Measurements from ENCODE around the gene NAP1L4. TPM values are rescaled to one million over a fixed set of nuclear protein-coding genes. Genes with fewer than 3 reads are reported as not detected.
"Not testable (repeated sequence)": the region's sequence is repeated elsewhere in the genome, so short reads cannot be mapped to it uniquely, and the experiment has no call there.

The NAP1L4 gene
- total RNA-seq, 1 donor from 2014 or later = 301 TPM

DNA sequence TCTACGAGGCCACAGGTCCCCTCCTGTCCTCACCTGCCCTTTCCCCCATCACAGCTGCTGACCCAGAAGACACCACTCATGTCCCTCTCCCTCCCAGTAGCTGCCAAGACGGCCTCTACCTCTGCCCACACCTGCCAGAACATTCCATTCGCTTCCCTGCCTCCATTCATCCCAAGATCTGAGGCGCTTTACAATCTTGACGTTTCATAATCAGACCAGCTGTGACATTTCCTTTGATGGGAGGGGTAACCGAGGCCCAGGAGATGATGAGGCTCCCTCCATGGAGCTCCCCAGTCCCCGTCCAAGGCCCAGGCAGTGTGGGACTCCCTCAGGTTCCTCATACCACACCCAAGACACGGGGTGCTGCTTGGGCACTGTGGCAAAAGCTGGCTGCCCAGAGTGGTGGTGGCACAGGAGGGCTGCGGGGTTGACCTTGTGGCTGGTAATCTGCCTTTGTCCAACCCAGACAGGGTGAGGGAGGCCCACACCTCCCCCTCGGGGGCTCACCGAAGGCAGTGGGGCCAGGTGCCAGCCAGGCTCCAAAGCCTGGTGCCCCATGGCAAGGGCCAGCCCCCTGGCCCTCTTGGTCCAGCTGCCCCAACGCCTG is 80.2 kb downstream of the NAP1L4 start:
- intact Hi-C loops (cut with micrococcal nuclease) = no loop called here

DNA sequence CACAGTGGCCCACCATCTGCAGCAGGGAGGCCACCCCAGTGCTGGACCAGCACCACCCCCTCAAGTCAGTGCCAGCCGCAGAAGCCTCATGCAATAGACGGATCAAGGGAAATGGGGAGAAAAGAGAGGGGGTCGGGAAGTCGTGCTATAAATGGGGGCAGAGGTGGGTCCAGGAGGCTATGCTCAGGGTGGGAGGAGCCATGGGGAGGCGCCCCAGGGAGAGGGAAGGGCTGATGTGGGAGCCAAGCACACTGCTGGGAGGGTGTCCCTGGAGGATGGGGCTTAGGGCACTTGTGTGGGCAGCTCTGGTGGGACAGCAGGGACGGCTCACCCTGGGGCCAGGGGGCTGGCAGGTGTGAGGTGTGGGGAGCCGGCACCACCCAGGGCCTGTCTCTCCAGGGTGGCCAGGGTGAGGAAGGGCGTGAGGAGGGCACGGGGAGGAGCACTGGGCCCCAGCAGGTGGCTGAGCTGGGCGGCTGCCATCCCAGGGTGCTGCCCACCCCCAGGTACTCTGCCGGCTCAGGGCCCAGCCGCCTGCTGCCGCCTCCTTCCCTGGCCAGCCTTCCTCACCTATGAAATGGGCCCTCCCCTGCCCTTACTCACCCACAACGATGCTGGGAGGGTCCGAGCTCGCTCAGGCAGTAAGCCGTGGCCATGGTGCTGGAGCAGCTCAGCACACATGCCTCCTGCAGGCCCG is 80.9 kb downstream of the NAP1L4 start:
- intact Hi-C loops (cut with micrococcal nuclease) = no loop called here

DNA sequence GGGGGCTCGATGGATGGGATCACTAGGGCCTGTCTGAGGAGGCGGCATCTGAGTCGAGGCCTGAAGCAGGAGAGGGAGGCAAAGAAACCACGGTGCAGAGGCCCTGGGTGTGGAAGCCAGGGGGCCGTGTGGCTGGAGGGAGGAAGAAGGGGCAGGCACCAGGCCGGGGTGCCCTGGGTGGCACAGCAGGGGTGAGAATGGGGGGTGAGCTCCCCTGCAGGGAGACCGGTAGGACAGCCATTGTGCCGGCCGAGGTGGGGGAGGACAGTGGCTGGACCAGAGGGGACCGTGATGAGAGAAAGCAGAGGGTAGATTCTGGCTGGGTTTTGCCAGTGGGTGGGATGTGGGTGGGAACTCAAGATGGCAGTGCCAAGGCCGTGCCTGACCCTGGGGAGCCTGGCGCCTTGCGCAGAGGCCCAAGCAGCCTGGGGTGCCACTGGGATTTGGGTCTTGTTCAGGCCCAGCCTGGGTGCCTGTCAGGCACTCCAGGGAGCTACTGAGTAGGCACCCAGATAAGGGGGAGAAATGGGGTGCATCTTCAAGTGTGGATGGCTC is 81.7 kb downstream of the NAP1L4 start:
- intact Hi-C loops (cut with micrococcal nuclease) = no loop called here

DNA sequence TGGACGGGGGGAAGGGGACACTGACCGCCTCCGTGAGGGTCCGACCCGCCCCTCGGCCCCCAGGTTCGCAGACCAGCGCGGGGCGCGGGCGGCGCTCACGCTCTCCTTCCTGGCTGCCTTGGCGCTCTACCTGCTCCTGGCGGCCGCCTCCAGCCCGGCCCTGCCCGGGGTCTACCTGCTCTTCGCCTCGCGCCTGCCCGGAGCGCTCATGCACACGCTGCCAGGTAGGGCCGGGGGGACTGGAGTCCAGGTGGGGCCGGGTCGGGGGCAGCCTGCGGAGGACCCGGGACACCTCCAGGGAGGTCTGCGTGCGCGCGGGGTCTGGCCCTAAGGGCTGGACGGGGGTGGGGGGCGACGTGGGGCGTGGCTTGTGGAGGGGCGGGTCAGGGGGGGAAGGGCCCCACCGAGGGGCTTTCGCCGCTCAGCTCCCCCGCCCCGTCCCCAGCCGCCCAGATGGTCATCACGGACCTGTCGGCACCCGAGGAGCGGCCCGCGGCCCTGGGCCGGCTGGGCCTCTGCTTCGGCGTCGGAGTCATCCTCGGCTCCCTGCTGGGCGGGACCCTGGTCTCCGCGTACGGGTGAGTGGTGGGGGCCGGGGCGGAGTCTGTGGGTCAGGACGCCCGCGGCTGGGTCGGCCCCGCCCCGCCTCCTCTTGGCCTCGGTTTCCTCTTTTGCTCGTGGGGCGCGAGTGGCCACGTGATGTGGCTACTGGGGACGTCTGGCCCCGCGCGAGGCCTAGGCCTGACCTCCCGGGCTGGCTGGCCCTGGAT is 82.8 kb downstream of the NAP1L4 start:
- intact Hi-C loops (cut with micrococcal nuclease) = no loop called here

DNA sequence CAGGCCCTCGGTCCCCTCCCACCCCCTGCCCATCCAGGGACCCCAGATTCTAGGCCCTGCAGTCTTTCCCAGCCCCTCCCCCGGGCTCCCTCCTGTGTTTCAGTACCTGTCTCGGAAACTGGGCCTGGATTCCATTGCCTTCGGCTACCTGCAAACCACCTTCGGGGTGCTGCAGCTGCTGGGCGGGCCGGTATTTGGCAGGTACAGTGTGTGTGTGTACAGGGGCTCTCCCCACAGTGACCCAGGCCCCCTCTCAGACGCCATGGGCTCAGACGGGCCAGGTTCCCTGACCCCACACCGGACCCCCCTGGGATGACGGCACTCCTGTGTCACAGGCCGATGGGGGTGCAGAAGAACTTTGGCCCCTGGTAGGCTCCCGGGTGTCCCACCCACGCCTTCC is 84.0 kb downstream of the NAP1L4 start:
- intact Hi-C loops (cut with micrococcal nuclease) = no loop called here

DNA sequence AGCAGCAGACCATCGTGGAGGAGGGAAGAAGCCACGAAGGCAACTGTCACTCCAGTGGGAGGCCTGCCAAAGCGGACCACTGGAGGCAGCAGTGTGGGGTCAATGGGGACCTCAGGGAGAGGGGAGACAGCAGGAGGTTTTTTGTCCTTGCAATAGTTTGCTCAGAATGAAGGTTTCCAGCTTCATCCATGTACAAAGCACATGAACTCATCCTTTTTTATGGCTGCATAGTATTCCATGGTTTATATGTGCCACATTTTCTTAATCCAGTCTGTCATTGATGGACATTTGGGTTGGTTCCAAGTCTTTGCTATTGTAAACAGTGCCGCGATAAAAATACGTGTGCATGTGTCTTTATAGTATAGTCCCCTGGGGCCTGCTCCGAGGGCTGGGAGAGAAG is 86.8 kb downstream of the NAP1L4 start:
- intact Hi-C loops (cut with micrococcal nuclease) = not testable (repeated sequence)

DNA sequence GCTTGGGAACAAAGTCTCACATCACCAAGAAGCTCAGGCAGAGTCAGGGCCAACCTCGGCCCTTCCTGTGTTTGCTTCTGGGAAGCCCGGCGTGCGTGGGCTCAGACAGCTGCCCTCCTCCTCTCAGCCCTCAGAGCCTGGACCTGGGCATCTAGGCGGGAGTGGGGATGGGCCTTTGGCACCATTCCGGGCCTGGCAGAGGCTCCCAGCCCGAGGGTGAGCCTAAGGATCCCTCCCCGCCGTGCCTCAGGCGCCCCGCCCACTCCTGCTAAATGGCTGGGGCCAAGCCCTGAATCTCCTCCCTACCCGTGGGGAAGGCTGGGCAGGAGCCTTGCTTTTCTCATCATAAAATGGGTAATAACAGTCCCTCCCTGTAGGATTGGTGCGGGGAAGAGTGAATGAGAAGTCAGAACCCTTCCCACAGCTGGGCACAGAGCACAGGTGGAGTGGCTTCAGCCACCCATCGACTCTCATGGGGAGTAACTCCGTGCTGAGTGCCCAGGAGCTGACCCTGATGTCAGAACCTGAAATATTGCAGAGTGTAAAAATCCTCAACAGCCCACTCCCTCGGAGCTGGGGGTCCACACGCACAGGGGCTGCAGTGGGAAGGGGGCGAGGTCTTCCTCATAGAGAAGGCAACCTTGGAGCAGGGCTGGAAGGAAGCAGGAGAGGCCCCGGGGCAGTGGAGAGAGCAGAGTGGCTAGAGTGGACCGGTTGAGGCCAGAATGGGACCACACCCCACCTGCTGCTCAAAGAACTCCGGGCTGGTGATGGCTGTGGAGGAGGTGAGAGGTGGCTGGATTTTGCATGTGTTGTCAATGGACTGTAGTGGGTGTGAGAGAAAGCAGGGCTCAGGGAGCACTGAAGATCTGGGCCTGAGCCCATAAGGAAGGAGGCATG is 87.7 kb downstream of the NAP1L4 start:
- intact Hi-C loops (cut with micrococcal nuclease) = no loop called here

DNA sequence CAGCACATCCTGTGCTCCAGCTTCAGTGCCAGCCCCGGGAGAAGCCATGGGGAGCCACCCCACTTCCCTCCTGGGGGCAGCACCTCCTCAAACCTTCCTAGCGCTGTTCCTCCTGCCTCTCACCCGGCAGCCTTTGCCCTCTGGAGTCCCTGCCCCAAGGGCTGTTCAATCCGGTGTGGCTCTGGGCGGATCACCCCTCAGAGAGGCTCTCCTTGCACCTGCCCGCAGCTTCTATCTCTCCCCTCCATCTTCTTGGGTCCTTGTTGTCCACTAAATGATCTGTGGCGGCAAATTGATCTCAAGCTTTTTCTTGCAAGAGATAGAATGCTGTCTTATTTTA is 88.5 kb downstream of the NAP1L4 start:
- intact Hi-C loops (cut with micrococcal nuclease) = no loop called here

DNA sequence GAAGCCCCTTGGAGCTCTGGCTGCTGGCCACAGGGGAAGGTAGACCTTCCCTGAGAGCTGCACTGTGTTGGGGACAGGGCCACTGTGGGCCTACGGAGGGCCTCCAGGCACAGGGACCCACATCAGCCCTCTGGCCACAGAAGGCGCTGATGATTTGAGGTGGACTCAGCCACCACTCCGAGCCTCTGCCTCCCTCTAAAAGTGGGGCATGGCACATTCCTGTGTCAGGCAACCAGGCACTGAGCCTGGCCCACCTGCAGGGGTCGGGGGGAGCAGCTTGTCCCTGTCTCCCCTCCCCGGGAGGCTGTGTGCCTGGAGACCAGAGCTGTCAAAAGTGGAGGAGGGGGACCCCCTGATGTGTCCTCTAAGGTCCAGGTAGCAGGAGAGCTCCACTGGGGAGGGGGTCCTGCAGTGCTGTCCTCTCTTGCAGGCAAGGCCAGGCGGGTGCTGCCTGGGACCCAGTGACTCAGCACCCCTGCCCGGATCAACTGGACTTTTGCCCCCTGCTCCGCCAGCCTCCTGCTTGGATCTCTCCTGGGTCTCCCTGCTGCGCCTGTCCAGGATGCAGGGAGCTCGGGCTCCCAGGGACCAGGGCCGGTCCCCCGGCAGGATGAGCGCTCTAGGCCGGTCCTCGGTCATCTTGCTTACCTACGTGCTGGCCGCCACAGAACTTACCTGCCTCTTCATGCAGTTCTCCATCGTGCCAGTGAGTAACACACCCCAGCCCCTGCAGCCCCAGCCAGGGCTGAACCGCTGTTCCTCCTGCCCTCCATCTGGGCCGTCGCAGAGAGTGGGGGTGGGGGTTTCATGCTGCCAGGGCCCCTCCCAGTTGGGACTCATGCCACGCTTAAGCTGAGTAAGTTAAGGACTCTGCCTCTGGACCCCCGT is 89.1 kb downstream of the NAP1L4 start:
- intact Hi-C loops (cut with micrococcal nuclease) = loop anchor here (1.0 kb wide), 6 partner anchors 11 to 503 kb away; partner anchors contain the start of genes CARS1, CDKN1C, NAP1L4 and PHLDA2

DNA sequence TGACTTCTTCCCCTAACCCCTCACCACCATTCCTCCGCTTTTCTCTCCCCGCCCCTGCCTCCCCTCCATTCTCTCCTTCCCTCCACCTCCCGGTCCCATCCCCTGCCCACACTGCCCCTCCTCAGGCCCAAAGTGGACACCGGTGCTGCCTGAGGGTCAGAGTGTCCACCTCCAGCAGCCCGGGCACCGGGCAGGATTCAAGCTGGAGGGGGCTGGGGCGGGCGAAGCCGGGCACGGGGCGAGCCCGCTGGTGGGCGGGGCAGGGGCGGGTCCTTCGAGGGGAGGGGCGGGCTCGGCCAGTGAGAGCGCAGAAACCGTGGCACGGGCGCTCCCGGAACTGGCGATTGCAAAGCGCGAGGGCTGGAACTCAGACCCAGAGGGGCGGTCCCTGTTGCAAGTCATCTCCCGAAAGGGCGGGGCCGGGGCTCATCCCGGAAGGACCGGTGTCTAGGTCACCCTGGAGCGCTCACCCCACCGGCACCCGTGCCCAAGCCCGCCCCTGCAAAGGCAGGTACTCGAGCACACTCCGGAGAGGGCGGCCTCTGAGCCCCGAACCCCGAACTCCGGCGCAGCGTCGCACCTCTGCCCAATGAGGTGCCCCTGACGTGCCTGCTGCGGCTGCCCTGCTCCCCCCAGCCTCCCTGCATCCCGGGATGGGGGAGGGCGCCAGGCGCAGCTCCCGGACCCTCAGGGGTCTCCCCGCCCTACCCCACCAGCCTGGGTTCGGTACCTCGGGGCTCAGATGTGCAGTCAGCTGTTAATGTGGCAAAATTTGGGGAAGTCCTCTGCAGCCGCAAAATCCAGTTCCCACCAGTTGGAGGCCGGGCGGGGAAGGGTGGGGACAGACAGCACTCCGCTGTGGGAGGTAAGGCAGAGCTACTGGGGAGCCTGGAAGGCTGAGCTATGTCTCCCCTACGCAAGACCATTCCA is 90.0 kb downstream of the NAP1L4 start:
- intact Hi-C loops (cut with micrococcal nuclease) = loop anchor here (1.0 kb wide), 6 partner anchors 10 to 502 kb away; partner anchors contain the start of genes CARS1, CDKN1C, NAP1L4 and PHLDA2

DNA sequence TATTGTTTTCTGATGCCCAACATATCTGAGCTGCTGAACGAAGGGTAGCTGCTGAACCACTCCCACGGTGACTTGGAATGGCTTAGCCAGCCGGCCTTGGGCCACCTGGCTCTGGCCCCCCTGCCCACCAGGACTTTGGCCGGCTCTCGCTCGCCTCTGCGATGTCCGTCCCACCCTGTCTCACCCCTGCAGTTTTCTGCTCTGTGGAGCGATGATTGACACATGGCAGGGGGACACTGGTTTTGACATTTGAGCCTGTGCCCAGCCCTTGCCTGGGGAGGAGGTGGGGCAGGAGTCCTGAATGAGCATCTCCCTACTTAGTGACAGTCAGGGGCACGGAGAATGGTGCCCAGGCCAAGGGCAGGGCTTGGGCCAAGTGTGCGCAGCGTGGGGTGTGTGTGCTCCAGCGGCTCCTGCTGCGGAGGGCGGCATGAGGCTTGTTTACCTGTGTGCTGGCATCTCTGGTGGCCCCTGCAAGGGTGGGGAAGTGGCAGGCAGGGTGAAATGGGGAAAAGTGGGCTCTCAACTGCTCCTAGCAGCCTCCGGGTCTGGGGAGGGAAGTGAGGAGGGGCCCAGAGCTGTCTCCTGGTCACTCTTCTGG is 90.8 kb downstream of the NAP1L4 start:
- intact Hi-C loops (cut with micrococcal nuclease) = no loop called here

DNA sequence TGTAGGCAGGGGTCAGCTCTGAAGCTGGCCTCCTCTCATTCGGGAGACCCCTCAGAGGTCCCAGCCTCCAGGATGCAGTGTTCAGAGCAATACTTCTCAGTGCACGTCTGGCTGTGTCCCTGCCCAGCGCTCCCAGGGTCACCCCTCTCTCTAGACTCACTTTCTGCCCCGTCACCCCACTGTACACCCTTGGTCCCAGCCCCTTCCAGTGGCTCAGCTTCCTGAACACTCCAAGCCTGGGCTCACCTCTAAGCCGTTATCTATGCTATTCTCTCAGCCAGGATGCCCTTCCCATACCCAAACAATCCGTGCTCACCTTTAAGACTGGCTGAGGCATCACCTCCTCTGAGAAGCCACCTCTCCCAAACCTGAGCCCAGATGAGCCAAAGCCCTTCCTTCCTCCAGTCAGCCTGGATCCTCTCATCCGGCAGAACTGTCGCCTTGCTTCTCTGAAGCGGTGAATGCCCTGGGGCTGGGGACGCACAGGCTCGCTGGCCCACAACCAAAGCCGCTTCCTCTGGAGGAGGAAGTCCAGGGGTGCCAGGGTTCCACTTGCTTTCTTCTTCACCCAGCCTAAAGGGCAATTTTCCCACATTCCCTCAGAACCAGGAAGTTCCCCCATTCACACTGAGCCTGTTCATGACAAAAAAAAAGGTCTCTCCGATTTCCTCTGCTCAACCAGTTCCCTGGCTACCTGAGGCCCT is 92.9 kb downstream of the NAP1L4 start:
- intact Hi-C loops (cut with micrococcal nuclease) = no loop called here

DNA sequence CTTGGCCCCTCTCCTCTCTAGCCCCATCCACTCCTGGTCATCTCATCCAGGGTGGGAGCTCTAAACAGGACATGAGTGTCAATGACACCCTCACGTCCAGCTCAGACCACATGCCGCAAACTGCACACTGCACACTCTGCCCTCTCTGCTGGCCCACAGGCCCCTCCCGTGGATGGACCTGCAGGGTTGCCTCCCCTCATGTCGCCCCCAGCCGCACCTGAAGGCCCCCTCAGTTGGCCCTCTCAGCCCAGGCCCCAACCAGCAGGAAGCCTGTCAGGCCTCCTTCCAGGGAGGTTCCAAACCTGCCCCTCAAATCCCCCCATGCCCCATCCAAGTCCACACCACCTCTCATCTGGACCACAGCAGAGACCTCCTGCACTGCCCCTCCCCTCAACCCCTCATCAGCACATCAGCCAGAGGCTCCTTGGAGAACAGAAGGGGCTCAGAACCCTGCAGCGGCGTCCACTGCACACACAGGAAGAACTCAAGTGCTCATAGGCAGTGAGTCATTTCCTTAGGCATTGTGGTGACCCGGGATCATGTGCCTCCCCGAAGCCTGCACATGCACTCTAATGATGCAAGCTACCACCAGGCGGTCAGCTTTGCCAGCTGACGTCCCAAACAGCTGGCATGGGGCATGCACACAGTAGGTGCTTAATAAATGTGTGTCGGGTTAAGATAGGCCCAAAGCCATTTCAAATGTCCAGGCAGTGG is 93.6 kb downstream of the NAP1L4 start:
- intact Hi-C loops (cut with micrococcal nuclease) = loop anchor here (1.0 kb wide), 2 partner anchors 94 to 498 kb away; partner anchors contain the start of genes NAP1L4 and TSSC4

DNA sequence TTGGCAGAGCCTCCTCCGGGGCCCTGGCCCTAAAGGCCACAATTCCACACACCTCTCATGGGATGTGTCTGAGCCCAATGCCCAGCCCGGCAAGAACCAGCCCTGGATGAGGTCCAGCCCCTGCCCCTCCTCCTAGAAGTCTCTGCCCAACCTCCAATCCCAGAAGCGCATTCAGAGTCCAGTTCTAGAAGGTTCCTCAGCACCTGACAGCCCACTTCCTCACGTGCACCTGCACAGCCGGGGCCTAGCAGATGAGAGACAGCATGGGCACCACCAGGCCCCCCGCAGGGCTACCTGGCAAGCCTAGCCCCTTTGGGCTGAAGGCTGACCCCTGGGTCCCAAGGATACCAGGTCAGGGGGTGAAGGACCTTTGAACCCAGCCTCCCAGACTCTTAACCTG is 95.1 kb downstream of the NAP1L4 start:
- intact Hi-C loops (cut with micrococcal nuclease) = no loop called here

DNA sequence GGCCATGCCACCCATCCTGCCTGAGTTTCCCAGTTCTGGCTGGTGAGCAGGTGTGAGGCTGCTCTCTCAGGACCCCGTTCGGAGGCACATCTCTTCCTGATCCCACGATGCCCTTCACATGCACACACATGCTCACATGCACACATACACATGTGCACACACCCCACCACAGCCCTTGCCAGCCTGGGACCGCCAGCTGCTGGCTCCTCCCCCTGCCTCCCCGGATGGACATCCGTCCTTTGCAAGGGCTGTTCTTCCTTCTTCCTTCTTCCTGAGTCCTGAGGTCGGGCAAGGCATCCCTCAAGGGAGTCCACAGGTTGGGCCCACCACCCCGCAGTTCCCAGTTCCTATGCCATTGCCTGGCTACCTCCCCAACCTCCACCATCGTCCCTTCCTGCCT is 96.1 kb downstream of the NAP1L4 start:
- intact Hi-C loops (cut with micrococcal nuclease) = no loop called here

Data from T-helper 1 cell treated with Interleukin-12 subunit alpha and Interleukin-12 subunit beta and Interleukin-4 antibody, amounts not matched to agents 30 ng/mL and 1 ng/mL, for 36 hours (primary cell).